ENCODE measurements around the gene CUBN.

DNA sequence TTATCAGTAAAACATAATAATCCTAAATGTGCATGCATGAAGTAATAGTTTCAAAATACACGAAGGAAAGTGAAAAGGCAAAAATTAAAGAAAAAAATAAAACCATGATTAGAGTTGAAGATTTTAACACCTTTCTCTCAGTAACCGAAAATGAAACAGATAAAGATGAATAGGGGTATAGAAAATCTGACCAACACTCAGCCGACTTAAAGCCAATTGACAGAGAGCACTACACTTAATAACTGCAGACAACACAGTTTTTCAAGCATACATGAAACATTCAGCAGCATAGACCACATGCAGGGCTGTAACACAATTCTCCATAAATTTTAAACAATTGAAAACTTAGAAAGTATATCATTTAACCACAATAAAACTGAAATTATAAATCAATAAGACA is 76.1 kb downstream of the CUBN start:
- TF ChIP-seq, protein P1, sequence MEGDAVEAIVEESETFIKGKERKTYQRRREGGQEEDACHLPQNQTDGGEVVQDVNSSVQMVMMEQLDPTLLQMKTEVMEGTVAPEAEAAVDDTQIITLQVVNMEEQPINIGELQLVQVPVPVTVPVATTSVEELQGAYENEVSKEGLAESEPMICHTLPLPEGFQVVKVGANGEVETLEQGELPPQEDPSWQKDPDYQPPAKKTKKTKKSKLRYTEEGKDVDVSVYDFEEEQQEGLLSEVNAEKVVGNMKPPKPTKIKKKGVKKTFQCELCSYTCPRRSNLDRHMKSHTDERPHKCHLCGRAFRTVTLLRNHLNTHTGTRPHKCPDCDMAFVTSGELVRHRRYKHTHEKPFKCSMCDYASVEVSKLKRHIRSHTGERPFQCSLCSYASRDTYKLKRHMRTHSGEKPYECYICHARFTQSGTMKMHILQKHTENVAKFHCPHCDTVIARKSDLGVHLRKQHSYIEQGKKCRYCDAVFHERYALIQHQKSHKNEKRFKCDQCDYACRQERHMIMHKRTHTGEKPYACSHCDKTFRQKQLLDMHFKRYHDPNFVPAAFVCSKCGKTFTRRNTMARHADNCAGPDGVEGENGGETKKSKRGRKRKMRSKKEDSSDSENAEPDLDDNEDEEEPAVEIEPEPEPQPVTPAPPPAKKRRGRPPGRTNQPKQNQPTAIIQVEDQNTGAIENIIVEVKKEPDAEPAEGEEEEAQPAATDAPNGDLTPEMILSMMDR (IDR thresholded peaks at IDR 0.05), result no peak
- no peak for TF ChIP-seq ZFX (IDR thresholded peaks at IDR 0.05; ENCODE audit: borderline replicate concordance)

Data from 22Rv1 (cell line).